ENCODE measurements around the gene RNASE7.

RNASE7 gene

GRCh38 chr14:21041676-21042433 lies at the start of gene RNASE7:
Gene RNASE7, plus strand, starts transcription at chr14:21042362. Its CDS starts 631 bp downstream, at chr14:21042993.
- ChIA-PET CTCF (interaction anchor here (0.6 to 7.0 kb wide), 7 partner anchors 10 to 351 kb away, joined by 3 to 206 read pairs (median 6); no protein-coding TSS in a partner anchor), POLR2A (no interaction called here)
- H3K4me3 ChIP-seq (ENCODE audit: low read depth, low read length): no peak within 1 kb of the TSS
- TF ChIP-seq ZNF398 (tag by site-specific recombination; IDR thresholded peaks at IDR 0.05) (no peak), ZBTB8A (tag by site-specific recombination; IDR thresholded peaks at IDR 0.05) (no peak), ZNF624 (tag by site-specific recombination; IDR thresholded peaks at IDR 0.05) (no peak), ZNF140 (tag by site-specific recombination; IDR thresholded peaks at IDR 0.05) (no peak), ZNF112 (tag by site-specific recombination; IDR thresholded peaks at IDR 0.05) (no peak), ZXDB (tag by site-specific recombination; IDR thresholded peaks at IDR 0.05) (no peak), ZNF830 (tag by site-specific recombination; IDR thresholded peaks at IDR 0.05; ENCODE audit: low read depth) (no peak), GLIS1 (tag by site-specific recombination; IDR thresholded peaks at IDR 0.05) (no peak), ZNF48 (tag by site-specific recombination; IDR thresholded peaks at IDR 0.05) (no peak), ZNF639 (tag by site-specific recombination; IDR thresholded peaks at IDR 0.05) (no peak), ZNF354C (tag by site-specific recombination; IDR thresholded peaks at IDR 0.05; ENCODE audit: borderline replicate concordance, low read depth) (no peak), ZNF776 (tag by site-specific recombination; IDR thresholded peaks at IDR 0.05; ENCODE audit: borderline replicate concordance) (no peak), ZNF791 (tag by site-specific recombination; IDR thresholded peaks at IDR 0.05) (no peak), ZNF221 (tag by site-specific recombination; IDR thresholded peaks at IDR 0.05; ENCODE audit: borderline replicate concordance) (no peak), BCL11B (tag by site-specific recombination; IDR thresholded peaks at IDR 0.05; ENCODE audit: low read depth) (no peak), PRDM4 (tag by site-specific recombination; IDR thresholded peaks at IDR 0.05) (no peak)
- H3K27ac ChIP-seq (ENCODE audit: extremely low read depth, low read depth, low read length): no peak within 1 kb of the TSS
- no peaks in the 10 kb centered on the region for H3K36me3 ChIP-seq (ENCODE audit: control insufficient read depth in 2 of 2, insufficient read depth in 1 of 2, low read length in 2 of 2)
- no peaks in the 10 kb centered on the region for H3K9me3 ChIP-seq (ENCODE audit: control insufficient read depth, insufficient read depth, low read depth, low read length)
- no peaks in the 10 kb centered on the region for H3K4me1 ChIP-seq (ENCODE audit: control insufficient read depth, insufficient read depth, low read length)

- H3K4me1 ChIP-seq (ENCODE audit: control insufficient read depth, insufficient read depth, low read length): no peaks in the 10 kb centered on the region
- H3K9me3 ChIP-seq (ENCODE audit: control insufficient read depth, insufficient read depth, low read depth, low read length): no peaks in the 10 kb centered on the region
- peaks cover 55 to 64% of the 10 kb centered on the region in 2 experiments for H3K36me3 ChIP-seq (ENCODE audit: control insufficient read depth in 2 of 2, insufficient read depth in 1 of 2, low read length in 2 of 2)
- no peak overlapping the region for H3K27ac ChIP-seq (ENCODE audit: extremely low read depth, low read depth, low read length)
- ChIA-PET CTCF (interaction anchor here (0.8 to 5.4 kb wide), 2 partner anchors 18 to 26 kb away, joined by 4 to 35 read pairs; no protein-coding TSS in a partner anchor), POLR2A (interaction anchor here (1.0 kb wide), 1 partner anchor 26 kb away, joined by 3 read pairs; no protein-coding TSS in a partner anchor)
- H3K4me3 ChIP-seq (ENCODE audit: low read depth, low read length): no peak overlapping the region
- TF ChIP-seq ZNF311 (tag by site-specific recombination; IDR thresholded peaks at IDR 0.05; ENCODE audit: borderline replicate concordance) (no peak), ZNF776 (tag by site-specific recombination; IDR thresholded peaks at IDR 0.05; ENCODE audit: borderline replicate concordance) (no peak), ZNF830 (tag by site-specific recombination; IDR thresholded peaks at IDR 0.05; ENCODE audit: low read depth) (no peak), ZNF37A (tag by site-specific recombination; IDR thresholded peaks at IDR 0.05) (no peak), ZNF2 (tag by site-specific recombination; IDR thresholded peaks at IDR 0.05) (no peak), ZNF596 (tag by site-specific recombination; IDR thresholded peaks at IDR 0.05) (no peak), ZNF239 (tag by site-specific recombination; IDR thresholded peaks at IDR 0.05) (no peak), ZNF510 (tag by site-specific recombination; IDR thresholded peaks at IDR 0.05; ENCODE audit: insufficient replicate concordance) (no peak), WT1 (tag by site-specific recombination; IDR thresholded peaks at IDR 0.05) (no peak), FEZF1 (tag by site-specific recombination; IDR thresholded peaks at IDR 0.05) (no peak), ZBTB7A (tag by site-specific recombination; IDR thresholded peaks at IDR 0.05; ENCODE audit: low read depth) (no peak), ZBTB44 (tag by site-specific recombination; IDR thresholded peaks at IDR 0.05) (no peak), IKZF3 (tag by site-specific recombination; IDR thresholded peaks at IDR 0.05) (no peak), ZNF155 (tag by site-specific recombination; IDR thresholded peaks at IDR 0.05) (no peak)
Measured at GRCh38 chr14:20996521-20996920, 45.6 kb upstream of the RNASE7 start.

Measured in HEK293 (cell line).